SH-SY5Y (cell line): Measurements from ENCODE around the gene TBCA.

ENCODE experiments used
- GATA2 ChIP-seq: IDR thresholded peaks from 2 replicates; pipeline ENCODE4 v1.6.1; 2011; ENCODE audit warnings: mild to moderate bottlenecking, low read depth, low read length
- GATA3 ChIP-seq: IDR thresholded peaks from 2 replicates; pipeline ENCODE4 v1.6.1; 2011; ENCODE audit warnings: low read depth, mild to moderate bottlenecking, low read length, moderate library complexity

GRCh38 chr5:77649776-77650175 is 126.4 kb downstream of the TBCA start:
- TF ChIP-seq GATA2 (no peak), GATA3 (no peak)
